ENCODE measurements around the gene PKP4.

DNA sequence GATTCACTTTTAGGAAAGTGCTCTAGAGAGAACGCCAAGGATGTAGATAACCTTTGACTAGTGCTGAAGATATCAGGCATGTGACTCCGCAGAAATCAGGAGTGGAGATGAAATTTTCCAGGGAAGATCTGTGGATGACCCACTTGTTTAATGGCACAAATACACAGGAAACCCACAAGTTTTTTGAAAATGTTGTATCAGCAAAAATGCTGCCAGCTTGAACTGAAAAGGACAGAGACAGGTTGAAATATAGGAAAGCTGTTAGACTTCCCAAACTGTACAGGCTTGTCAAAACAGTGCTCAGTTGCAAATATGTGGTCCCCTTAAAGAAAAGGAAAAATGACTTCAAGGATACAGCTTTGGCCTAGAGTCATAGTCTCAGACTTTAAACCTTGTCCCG lies 96.5 kb downstream of the PKP4 start:
- TF ChIP-seq, protein P1, sequence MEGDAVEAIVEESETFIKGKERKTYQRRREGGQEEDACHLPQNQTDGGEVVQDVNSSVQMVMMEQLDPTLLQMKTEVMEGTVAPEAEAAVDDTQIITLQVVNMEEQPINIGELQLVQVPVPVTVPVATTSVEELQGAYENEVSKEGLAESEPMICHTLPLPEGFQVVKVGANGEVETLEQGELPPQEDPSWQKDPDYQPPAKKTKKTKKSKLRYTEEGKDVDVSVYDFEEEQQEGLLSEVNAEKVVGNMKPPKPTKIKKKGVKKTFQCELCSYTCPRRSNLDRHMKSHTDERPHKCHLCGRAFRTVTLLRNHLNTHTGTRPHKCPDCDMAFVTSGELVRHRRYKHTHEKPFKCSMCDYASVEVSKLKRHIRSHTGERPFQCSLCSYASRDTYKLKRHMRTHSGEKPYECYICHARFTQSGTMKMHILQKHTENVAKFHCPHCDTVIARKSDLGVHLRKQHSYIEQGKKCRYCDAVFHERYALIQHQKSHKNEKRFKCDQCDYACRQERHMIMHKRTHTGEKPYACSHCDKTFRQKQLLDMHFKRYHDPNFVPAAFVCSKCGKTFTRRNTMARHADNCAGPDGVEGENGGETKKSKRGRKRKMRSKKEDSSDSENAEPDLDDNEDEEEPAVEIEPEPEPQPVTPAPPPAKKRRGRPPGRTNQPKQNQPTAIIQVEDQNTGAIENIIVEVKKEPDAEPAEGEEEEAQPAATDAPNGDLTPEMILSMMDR (IDR thresholded peaks at IDR 0.05; ENCODE audit: low read depth, low read length), result no peak
- TF ChIP-seq POLR2A (IDR thresholded peaks at IDR 0.05; ENCODE audit: extremely low read depth, insufficient read length), result no peak
- TF ChIP-seq, protein P2, sequence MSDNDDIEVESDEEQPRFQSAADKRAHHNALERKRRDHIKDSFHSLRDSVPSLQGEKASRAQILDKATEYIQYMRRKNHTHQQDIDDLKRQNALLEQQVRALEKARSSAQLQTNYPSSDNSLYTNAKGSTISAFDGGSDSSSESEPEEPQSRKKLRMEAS (IDR thresholded peaks at IDR 0.05; ENCODE audit: low read depth, low read length), result no peak
